CD4-positive, alpha-beta T cell (primary cell): ENCODE data around the gene TRIM72. TPM values are rescaled to one million over a fixed set of nuclear protein-coding genes. Genes with fewer than 3 reads are reported as not detected.

Experiments used
- ATAC-seq: fragments of 200-7000 bp; cut with Tn5 transposase; one replicate; pipeline ENCODE4 v1.10.0; 2022; ENCODE audit warnings: mild to moderate bottlenecking; ENCODE audit not compliant: poor library complexity
- CTCF ChIA-PET: fragments of 350-600 bp; sonication (Branson Sonifier 250); formaldehyde crosslinking; loops from one replicate; lab custom pipeline; 2021; ENCODE audit warnings: antibody characterized with exemption, inconsistent platforms; lab: Charles Lee
- POLR2A ChIA-PET: fragments of 350-600 bp; sonication (Branson Sonifier 250); formaldehyde crosslinking; loops from one replicate; lab custom pipeline; 2021; ENCODE audit warnings: antibody characterized with exemption, inconsistent platforms; lab: Charles Lee
- DNase-seq, 14 experiments: peaks; one replicate each; pipeline ENCODE4 v3.0.0-alpha.2; 2013 to 2020; ENCODE audit warnings: mixed read lengths in 2 of 14
- H3K27ac ChIP-seq, 2 donors: one replicate each; pipeline versions ENCODE4 v1.5.1 to v1.7.0; 2013; ENCODE audit warnings: low read length in 2 of 2, low read depth in 1 of 2, mild to moderate bottlenecking in 1 of 2
- H3K27me3 ChIP-seq, 2 experiments: 1 replicate in 1 of 2; 2 replicates in 1 of 2; pipeline versions ENCODE4 v1.6.1 to v1.7.0; 2013; ENCODE audit warnings: low read length in 2 of 2, control low read depth in 1 of 2, mild to moderate bottlenecking in 1 of 2, moderate library complexity in 1 of 2; ENCODE audit not compliant: insufficient read depth in 2 of 2, control insufficient read depth in 1 of 2
- H3K36me3 ChIP-seq: one replicate; pipeline ENCODE4 v1.6.1; 2013; ENCODE audit warnings: low read length, control low read depth; ENCODE audit not compliant: insufficient read depth
- H3K4me1 ChIP-seq: one replicate; pipeline ENCODE4 v1.6.1; 2013; ENCODE audit warnings: low read length, control low read depth; ENCODE audit not compliant: insufficient read depth
- H3K4me3 ChIP-seq: one replicate; pipeline ENCODE4 v1.5.1; 2013; ENCODE audit warnings: mild to moderate bottlenecking, low read length, moderate library complexity
- H3K9me3 ChIP-seq, 2 experiments: 1 replicate in 1 of 2; 2 replicates in 1 of 2; pipeline versions ENCODE4 v1.6.1 to v1.7.0; 2013; ENCODE audit warnings: low read length in 2 of 2, mild to moderate bottlenecking in 2 of 2, control low read depth in 1 of 2, moderate library complexity in 1 of 2; ENCODE audit not compliant: control insufficient read depth in 1 of 2, insufficient read depth in 1 of 2
- H3K27ac Mint-ChIP-seq: one replicate; pipeline ENCODE4 v1.8.0; 2020; ENCODE audit warnings: mixed read lengths
- H3K27me3 Mint-ChIP-seq: one replicate; pipeline ENCODE4 v1.8.0; 2021; ENCODE audit warnings: mixed read lengths
- H3K36me3 Mint-ChIP-seq: one replicate; pipeline ENCODE4 v1.8.0; 2021; ENCODE audit warnings: low read depth, mixed read lengths
- H3K4me1 Mint-ChIP-seq: one replicate; pipeline ENCODE4 v1.8.0; 2021; ENCODE audit warnings: low read depth, mixed read lengths
- H3K4me3 Mint-ChIP-seq: one replicate; pipeline ENCODE4 v1.8.0; 2020; ENCODE audit warnings: mild to moderate bottlenecking, mixed read lengths
- H3K9me3 Mint-ChIP-seq: one replicate; pipeline ENCODE4 v1.8.0; 2020; ENCODE audit warnings: mixed read lengths
- intact Hi-C, 2 experiments: fragments of 100-400 bp; cut with DNase I in 1 of 2; cut with micrococcal nuclease in 1 of 2; formaldehyde crosslinking; loops; one replicate each; pipeline versions ENCODE4 v1.15.1 to v1.9.0; 2023 to 2025; cut with DNase I, micrococcal nuclease
- total RNA-seq, 174 experiments: library from RNA in 2 of 174; stranded (reverse) in 2 of 174; gene quantifications; one replicate each; pipeline ENCODE4 v1.2.3 and lab custom pipeline; 2021 to 2026
- TF ChIP-seq, protein P1 (sequence below): fragments of 200-600 bp; IDR thresholded peaks from one replicate; pipeline ENCODE4 v1.8.0; 2022; ENCODE audit warnings: antibody characterized with exemption, mild to moderate bottlenecking

Gene TRIM72
- total RNA-seq, 2 experiments from 2014 or later = 0.17 TPM; not detected in 1

DNA sequence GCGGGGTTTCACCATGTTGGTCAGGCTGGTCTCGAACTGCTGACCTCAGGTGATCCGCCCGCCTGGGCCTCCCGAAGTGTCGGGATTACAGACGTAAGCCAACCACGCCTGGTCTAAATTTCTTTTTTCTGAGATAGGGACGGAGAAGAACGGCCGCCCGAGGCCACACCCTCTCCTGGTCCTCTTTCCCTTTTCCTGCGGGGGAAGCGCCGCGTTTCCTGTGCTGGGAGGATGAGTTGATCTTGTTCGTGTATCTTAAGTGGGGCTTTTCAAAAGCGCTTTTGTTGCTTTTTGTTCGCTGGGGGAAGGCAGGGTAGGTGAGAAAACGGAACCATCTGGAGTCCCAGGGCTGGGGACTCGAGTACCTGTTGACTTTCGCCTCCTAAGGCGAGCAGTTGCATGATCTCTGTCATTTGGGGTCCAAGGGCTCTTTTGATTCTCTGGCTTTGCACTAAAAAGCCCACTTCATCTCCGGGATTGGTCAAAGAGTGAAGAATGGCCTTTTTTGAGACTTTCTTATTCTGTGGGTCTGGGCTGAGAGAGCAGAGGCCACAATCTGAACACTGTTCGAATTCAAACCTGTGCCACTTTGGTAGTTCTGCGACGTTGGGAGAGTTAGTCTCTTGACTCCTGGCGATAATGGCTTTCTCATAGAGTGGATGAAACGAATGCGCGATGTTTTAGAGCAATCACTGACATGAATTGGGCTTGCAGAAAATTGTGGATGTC lies 32.7 kb upstream of the TRIM72 start:
- no peaks in the 10 kb centered on the region for H3K27me3 Mint-ChIP-seq
- no peaks in the 10 kb centered on the region for H3K27me3 ChIP-seq
- H3K9me3 Mint-ChIP-seq = no peaks in the 10 kb centered on the region
- H3K9me3 ChIP-seq = no peaks in the 10 kb centered on the region
- CTCF ChIA-PET = interaction anchor here (2.0 kb wide), 1 partner anchor 39 kb away, joined by 13 read pairs; no protein-coding TSS in a partner anchor
- H3K27ac Mint-ChIP-seq = peak overlapping the region; percentile 95
- peak in 4 of 14 experiments; percentile 22 to 55 (median 44) for DNase-seq
- peak overlapping the region; percentile 87 to 97 for H3K27ac ChIP-seq
- no peak for ATAC-seq
- peak overlapping the region; percentile 97 for H3K4me3 Mint-ChIP-seq
- peaks cover 40% of the 10 kb centered on the region for H3K36me3 ChIP-seq
- H3K4me1 ChIP-seq = peaks cover 80% of the 10 kb centered on the region
- intact Hi-C loops = loop anchor here (2.0 to 10.0 kb wide), 8 partner anchors 14 to 684 kb away; partner anchors contain the start of genes KAT8 (in 1 of the 2), STX4 (in 1 of the 2), ZNF646 (in 1 of the 2) and ZNF668 (in 1 of the 2)
- TF ChIP-seq, protein P1, sequence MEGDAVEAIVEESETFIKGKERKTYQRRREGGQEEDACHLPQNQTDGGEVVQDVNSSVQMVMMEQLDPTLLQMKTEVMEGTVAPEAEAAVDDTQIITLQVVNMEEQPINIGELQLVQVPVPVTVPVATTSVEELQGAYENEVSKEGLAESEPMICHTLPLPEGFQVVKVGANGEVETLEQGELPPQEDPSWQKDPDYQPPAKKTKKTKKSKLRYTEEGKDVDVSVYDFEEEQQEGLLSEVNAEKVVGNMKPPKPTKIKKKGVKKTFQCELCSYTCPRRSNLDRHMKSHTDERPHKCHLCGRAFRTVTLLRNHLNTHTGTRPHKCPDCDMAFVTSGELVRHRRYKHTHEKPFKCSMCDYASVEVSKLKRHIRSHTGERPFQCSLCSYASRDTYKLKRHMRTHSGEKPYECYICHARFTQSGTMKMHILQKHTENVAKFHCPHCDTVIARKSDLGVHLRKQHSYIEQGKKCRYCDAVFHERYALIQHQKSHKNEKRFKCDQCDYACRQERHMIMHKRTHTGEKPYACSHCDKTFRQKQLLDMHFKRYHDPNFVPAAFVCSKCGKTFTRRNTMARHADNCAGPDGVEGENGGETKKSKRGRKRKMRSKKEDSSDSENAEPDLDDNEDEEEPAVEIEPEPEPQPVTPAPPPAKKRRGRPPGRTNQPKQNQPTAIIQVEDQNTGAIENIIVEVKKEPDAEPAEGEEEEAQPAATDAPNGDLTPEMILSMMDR = no peak
- POLR2A ChIA-PET = interaction anchor here (1.1 to 6.6 kb wide), 28 partner anchors 9 to 692 kb away, joined by 4 to 152 read pairs (median 11); partner anchors contain the start of genes ARMC5, FBRS, KAT8 and PRSS8
- peaks cover 69% of the 10 kb centered on the region for H3K36me3 Mint-ChIP-seq
- H3K4me1 Mint-ChIP-seq = peaks cover 78% of the 10 kb centered on the region
- peak overlapping the region; percentile 87 for H3K4me3 ChIP-seq

DNA sequence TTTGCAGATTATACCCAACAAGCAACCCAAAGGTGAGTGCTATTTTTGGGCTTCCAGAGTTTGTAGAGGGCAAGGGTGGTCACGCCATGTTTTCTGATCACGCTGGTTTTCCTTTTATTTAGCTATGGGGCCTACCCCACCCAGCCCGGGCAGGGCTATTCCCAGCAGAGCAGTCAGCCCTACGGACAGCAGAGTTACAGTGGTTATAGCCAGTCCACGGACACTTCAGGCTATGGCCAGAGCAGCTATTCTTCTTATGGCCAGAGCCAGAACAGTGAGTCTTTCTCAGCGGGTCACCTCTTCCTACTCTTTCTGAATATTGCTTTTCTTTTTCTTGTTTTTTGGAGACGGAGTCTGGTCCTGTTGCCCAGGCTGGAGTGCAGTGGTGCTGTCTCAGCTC lies 31.5 kb upstream of the TRIM72 start:
- H3K4me3 Mint-ChIP-seq = peak overlapping the region; percentile 97
- Histone ChIP-seq H3K4me3 (peak overlapping the region; percentile 87), H3K27me3 (no peaks in the 10 kb centered on the region), H3K27ac (peak overlapping the region in 1 of 2 donors; percentile 21), H3K36me3 (peaks cover 51% of the 10 kb centered on the region), H3K4me1 (peaks cover 76% of the 10 kb centered on the region), H3K9me3 (no peaks in the 10 kb centered on the region)
- H3K4me1 Mint-ChIP-seq = peaks cover 82% of the 10 kb centered on the region
- intact Hi-C loops = loop anchor here (5.0 to 10.0 kb wide), 5 partner anchors 110 to 682 kb away; partner anchors contain the start of genes STX4 (in 1 of the 2), ZNF646 (in 1 of the 2) and ZNF668 (in 1 of the 2)
- ChIA-PET POLR2A (interaction anchor here (1.7 to 6.6 kb wide), 2 partner anchors 17 to 40 kb away, joined by 13 to 89 read pairs; partner anchors contain the start of gene PYCARD), CTCF (interaction anchor here (0.9 to 2.0 kb wide), 2 partner anchors 18 to 40 kb away, joined by 3 to 5 read pairs; no protein-coding TSS in a partner anchor)
- TF ChIP-seq, protein P1 = no peak
- DNase-seq (no peak), ATAC-seq (no peak)
- H3K27ac Mint-ChIP-seq = peak overlapping the region; percentile 95
- no peaks in the 10 kb centered on the region for H3K27me3 Mint-ChIP-seq
- peaks cover 80% of the 10 kb centered on the region for H3K36me3 Mint-ChIP-seq
- no peaks in the 10 kb centered on the region for H3K9me3 Mint-ChIP-seq
